ENCODE results near the gene PDIA6. TPM values are rescaled to one million over a fixed set of nuclear protein-coding genes. Genes with fewer than 3 reads are reported as not detected.

Gene PDIA6
- total and polyA plus RNA-seq, 9 of the 15 experiments (the other 6 are each of a cell fraction or from before 2014, with no cell fraction given) = 166 to 268 (median 229) TPM

DNA sequence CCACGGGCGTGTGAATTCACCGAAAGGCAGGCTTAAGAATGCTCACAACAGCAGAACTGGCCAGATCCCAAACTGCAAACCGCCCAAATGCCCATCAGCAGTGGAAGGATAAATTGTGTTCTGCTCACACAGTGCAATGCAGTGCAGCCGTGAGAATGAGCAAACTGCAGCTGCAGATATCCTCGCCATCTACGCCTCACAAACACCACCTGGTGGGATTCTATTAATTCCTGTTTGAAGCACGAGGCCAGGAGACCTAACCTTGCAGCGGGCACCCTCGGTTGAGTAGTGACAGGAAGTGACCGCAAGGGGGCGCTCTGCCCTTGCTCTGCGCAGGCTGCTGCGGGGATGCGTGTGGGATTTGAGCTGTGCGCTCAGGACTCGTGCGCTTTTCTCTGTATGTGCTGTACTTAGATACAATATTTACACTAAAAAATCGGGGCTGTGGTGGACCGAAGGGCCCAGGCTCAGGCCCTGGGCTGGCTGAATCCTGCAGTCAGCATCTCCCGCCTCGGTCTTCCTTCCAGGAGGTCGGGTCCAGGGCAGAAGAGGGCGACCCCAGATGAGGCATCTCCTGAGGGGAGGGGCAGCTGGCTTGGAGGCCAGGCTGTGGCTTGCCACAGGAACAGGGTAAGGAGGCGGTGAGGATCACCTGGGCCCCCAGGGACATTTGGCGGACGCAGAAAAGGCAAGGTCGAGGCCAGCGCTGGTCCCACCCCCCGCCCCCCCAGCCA lies 19.8 kb upstream of the PDIA6 start (continued):
- TF ChIP-seq, protein P1, sequence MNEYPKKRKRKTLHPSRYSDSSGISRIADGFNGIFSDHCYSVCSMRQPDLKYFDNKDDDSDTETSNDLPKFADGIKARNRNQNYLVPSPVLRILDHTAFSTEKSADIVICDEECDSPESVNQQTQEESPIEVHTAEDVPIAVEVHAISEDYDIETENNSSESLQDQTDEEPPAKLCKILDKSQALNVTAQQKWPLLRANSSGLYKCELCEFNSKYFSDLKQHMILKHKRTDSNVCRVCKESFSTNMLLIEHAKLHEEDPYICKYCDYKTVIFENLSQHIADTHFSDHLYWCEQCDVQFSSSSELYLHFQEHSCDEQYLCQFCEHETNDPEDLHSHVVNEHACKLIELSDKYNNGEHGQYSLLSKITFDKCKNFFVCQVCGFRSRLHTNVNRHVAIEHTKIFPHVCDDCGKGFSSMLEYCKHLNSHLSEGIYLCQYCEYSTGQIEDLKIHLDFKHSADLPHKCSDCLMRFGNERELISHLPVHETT (CRISPR knock-in tag; conservative IDR thresholded peaks at IDR 0.05 in 1 of 2, IDR thresholded peaks at IDR 0.05 in 1 of 2) = no peak
- TF ChIP-seq ATF3 (IDR thresholded peaks at IDR 0.05) = no peak
- no peak for TF ChIP-seq ATF3 (CRISPR knock-in tag; conservative IDR thresholded peaks at IDR 0.05)
- no peak for TF ChIP-seq NFE2L1 (tag; IDR thresholded peaks at IDR 0.05; ENCODE audit: borderline replicate concordance, low read depth)
- no peak for TF ChIP-seq POLR2G (IDR thresholded peaks at IDR 0.05; ENCODE audit: low read depth, low read length)
- TF ChIP-seq SRSF9 (IDR thresholded peaks at IDR 0.05; ENCODE audit: borderline replicate concordance, low read depth, low read length) = no peak
- TF ChIP-seq ZNF511 (CRISPR knock-in tag; IDR thresholded peaks at IDR 0.05) = no peak
- no peak for TF ChIP-seq CREB3L1 (IDR thresholded peaks at IDR 0.05; ENCODE audit: borderline replicate concordance, low read depth)
- no peak for TF ChIP-seq MEIS2 (IDR thresholded peaks at IDR 0.05; ENCODE audit: partially characterized antibody)
- no peak for TF ChIP-seq ZNF778 (CRISPR knock-in tag; IDR thresholded peaks at IDR 0.05)
- TF ChIP-seq, protein P2, sequence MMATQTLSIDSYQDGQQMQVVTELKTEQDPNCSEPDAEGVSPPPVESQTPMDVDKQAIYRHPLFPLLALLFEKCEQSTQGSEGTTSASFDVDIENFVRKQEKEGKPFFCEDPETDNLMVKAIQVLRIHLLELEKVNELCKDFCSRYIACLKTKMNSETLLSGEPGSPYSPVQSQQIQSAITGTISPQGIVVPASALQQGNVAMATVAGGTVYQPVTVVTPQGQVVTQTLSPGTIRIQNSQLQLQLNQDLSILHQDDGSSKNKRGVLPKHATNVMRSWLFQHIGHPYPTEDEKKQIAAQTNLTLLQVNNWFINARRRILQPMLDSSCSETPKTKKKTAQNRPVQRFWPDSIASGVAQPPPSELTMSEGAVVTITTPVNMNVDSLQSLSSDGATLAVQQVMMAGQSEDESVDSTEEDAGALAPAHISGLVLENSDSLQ (IDR thresholded peaks at IDR 0.05) = no peak
- TF ChIP-seq, protein P3, sequence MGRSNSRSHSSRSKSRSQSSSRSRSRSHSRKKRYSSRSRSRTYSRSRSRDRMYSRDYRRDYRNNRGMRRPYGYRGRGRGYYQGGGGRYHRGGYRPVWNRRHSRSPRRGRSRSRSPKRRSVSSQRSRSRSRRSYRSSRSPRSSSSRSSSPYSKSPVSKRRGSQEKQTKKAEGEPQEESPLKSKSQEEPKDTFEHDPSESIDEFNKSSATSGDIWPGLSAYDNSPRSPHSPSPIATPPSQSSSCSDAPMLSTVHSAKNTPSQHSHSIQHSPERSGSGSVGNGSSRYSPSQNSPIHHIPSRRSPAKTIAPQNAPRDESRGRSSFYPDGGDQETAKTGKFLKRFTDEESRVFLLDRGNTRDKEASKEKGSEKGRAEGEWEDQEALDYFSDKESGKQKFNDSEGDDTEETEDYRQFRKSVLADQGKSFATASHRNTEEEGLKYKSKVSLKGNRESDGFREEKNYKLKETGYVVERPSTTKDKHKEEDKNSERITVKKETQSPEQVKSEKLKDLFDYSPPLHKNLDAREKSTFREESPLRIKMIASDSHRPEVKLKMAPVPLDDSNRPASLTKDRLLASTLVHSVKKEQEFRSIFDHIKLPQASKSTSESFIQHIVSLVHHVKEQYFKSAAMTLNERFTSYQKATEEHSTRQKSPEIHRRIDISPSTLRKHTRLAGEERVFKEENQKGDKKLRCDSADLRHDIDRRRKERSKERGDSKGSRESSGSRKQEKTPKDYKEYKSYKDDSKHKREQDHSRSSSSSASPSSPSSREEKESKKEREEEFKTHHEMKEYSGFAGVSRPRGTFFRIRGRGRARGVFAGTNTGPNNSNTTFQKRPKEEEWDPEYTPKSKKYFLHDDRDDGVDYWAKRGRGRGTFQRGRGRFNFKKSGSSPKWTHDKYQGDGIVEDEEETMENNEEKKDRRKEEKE (IDR thresholded peaks at IDR 0.05; ENCODE audit: borderline replicate concordance in 1 of 2, control insufficient read depth in 1 of 2, low read depth in 2 of 2, low read length in 1 of 2) = no peak
- no peak for TF ChIP-seq SIRT6 (IDR thresholded peaks at IDR 0.05; ENCODE audit: low read depth, low read length)

Measured in K562 (cell line).